Colonic mucosa (tissue), 4 donors: ENCODE results near the gene MARS2. TPM values are rescaled to one million over a fixed set of nuclear protein-coding genes. Genes with fewer than 3 reads are reported as not detected.

Source experiments
- DNase-seq: peaks from one replicate; pipeline ENCODE4 v3.0.0-alpha.2; 2020
- H3K27ac ChIP-seq: fragments of 200-600 bp; one replicate; pipeline ENCODE4 v1.8.0; 2021
- H3K27me3 ChIP-seq: fragments of 200-600 bp; one replicate; pipeline ENCODE4 v1.8.0; 2021
- H3K36me3 ChIP-seq: fragments of 200-600 bp; one replicate; pipeline ENCODE4 v1.8.0; 2021
- H3K4me1 ChIP-seq: fragments of 200-600 bp; one replicate; pipeline ENCODE4 v1.8.0; 2021; ENCODE audit warnings: mild to moderate bottlenecking
- H3K4me3 ChIP-seq: fragments of 200-600 bp; one replicate; pipeline ENCODE4 v1.8.0; 2021
- H3K9ac ChIP-seq, 2 donors: one replicate each; pipeline ENCODE4 v1.7.0; 2013; ENCODE audit warnings: control low read depth in 2 of 2, low read depth in 2 of 2, low read length in 2 of 2
- H3K9me3 ChIP-seq: fragments of 200-600 bp; one replicate; pipeline ENCODE4 v1.8.0; 2021
- CTCF ChIP-seq: fragments of 200-600 bp; IDR thresholded peaks from one replicate; pipeline ENCODE4 v1.8.0; 2022; ENCODE audit warnings: antibody characterized with exemption, mild to moderate bottlenecking
- intact Hi-C: fragments of 100-400 bp; cut with DNase I; formaldehyde crosslinking; loops from one replicate; pipeline ENCODE4 v1.14.1; 2022
- total RNA-seq, 2 donors: library from RNA; stranded (reverse); fragmentation: NEBNext Ultra II Directional in 1 of 2; extraction: Animal tissue kit (Norgen Biotek cat#: 25700) in 1 of 2; gene quantifications; one replicate each; pipeline ENCODE4 v1.2.1, GENCODE V29; 2021
- donor health status: healthy.
- donor health status: DM: no; HTN: no; CAD: no.
- donor health status: DM: no; HTN: no; CAD: no.

The MARS2 gene
- total RNA-seq, 2 donors from 2014 or later: 8.3 to 17.0 TPM

- no peak for TF ChIP-seq CTCF
- intact Hi-C loops: loop anchor here (10.0 kb wide), 1 partner anchor 186 kb away; the partner anchor contains the start of gene MOB4
Observed at GRCh38 chr2:197700960-197701359, 4.2 kb upstream of the MARS2 start.

GRCh38 chr2:197704434-197705120, 592 bp upstream of the MARS2 start:
- Histone ChIP-seq H3K4me3 (peak overlapping the region; percentile 96), H3K27me3 (no peaks in the 10 kb centered on the region), H3K9me3 (no peaks in the 10 kb centered on the region), H3K36me3 (no peaks in the 10 kb centered on the region), H3K4me1 (peaks cover 5% of the 10 kb centered on the region), H3K27ac (peak overlapping the region; percentile 67), H3K9ac (peak overlapping the region; percentile 60 to 67)
- no peak for DNase-seq
- intact Hi-C loops: loop anchor here (5.0 to 10.0 kb wide), 2 partner anchors 73 to 190 kb away; partner anchors contain the start of gene MOB4
- TF ChIP-seq CTCF: no peak

More at GRCh38 chr2:197700960-197701359, 4.2 kb upstream of the MARS2 start:
- H3K4me3 ChIP-seq: no peak overlapping the region
- H3K36me3 ChIP-seq: no peaks in the 10 kb centered on the region
- H3K9me3 ChIP-seq: no peaks in the 10 kb centered on the region
- H3K27me3 ChIP-seq: no peaks in the 10 kb centered on the region
- H3K9ac ChIP-seq: no peak overlapping the region
- no peak for DNase-seq
- no peak overlapping the region for H3K27ac ChIP-seq
- H3K4me1 ChIP-seq: no peaks in the 10 kb centered on the region

GRCh38 chr2:197705912-197706838, 1.0 kb downstream of the MARS2 start:
- H3K36me3 ChIP-seq: no peaks in the 10 kb centered on the region
- TF ChIP-seq CTCF: no peak
- DNase-seq: peak; percentile 43
- H3K9ac ChIP-seq: peak overlapping the region; percentile 72 to 88
- peak overlapping the region; percentile 96 for H3K4me3 ChIP-seq
- peak overlapping the region; percentile 69 for H3K27ac ChIP-seq
- no peaks in the 10 kb centered on the region for H3K27me3 ChIP-seq
- intact Hi-C loops: loop anchor here (5.0 to 10.0 kb wide), 2 partner anchors 71 to 191 kb away; partner anchors contain the start of gene MOB4
- no peaks in the 10 kb centered on the region for H3K9me3 ChIP-seq
- H3K4me1 ChIP-seq: peaks cover 5% of the 10 kb centered on the region

- intact Hi-C loops: loop anchor here (5.0 to 10.0 kb wide), 2 partner anchors 70 to 192 kb away; partner anchors contain the start of gene MOB4
- Histone ChIP-seq H3K9ac (peak overlapping the region; percentile 72 to 88), H3K27me3 (no peaks in the 10 kb centered on the region), H3K9me3 (no peaks in the 10 kb centered on the region), H3K4me1 (peaks cover 5% of the 10 kb centered on the region), H3K36me3 (no peaks in the 10 kb centered on the region), H3K4me3 (peak overlapping the region; percentile 96), H3K27ac (no peak overlapping the region)
- no peak for DNase-seq
- no peak for TF ChIP-seq CTCF
Observed at GRCh38 chr2:197706839-197707207, 1.7 kb downstream of the MARS2 start.
